Stimulated activated CD8-positive, alpha-beta memory T cell treated with anti-CD3 and anti-CD28 coated beads, Interleukin-4, amount 100 ng/mL, for 1 hour (primary cell): ENCODE results near the gene FGF14.

ENCODE experiments used
- DNase-seq, 2 donors: peaks; one replicate each; pipeline ENCODE4 v3.0.0-alpha.2; 2020; ENCODE audit warnings: low read depth in 2 of 2, low spot score in 1 of 2

Gene FGF14

DNA sequence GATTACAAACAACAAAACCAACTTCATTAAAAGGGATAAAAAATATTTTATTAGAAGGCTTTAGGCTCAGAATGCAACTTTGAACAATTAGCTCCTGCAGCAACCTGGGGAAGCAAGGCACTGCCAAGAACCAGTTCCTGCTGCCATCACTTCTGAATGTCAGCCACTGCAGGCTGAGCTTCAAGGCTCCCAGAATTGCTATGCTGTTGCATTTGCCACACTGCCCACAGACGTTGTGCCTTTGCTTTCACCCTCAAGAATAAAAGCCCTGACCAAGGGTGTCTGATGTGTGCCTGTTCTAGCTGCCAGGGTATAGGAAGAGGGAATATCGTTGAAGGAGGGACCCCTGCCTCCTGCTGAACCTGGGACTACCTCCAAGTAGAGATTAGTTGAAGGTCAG, 711.0 kb downstream of the FGF14 start:
- no peak for DNase-seq

DNA sequence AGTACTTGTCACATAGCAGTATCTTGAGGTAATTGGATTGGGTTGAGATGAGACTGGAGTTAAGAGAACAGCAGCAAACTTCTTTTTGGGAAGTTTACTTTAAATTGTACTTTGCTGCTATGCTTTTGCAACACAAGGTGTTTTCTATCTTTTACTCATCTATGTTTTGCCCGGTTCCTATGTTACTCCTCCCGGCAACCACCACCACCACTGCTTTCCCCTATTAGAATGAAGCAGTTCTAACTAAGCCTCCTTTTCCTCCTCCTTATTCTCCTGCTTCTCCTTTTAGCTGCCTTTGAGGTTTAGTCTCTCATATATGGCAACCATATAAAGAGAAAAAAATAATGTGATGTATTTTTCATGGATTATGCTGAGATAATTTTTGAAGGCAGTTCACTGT, 715.8 kb downstream of the FGF14 start:
- DNase-seq = no peak

DNA sequence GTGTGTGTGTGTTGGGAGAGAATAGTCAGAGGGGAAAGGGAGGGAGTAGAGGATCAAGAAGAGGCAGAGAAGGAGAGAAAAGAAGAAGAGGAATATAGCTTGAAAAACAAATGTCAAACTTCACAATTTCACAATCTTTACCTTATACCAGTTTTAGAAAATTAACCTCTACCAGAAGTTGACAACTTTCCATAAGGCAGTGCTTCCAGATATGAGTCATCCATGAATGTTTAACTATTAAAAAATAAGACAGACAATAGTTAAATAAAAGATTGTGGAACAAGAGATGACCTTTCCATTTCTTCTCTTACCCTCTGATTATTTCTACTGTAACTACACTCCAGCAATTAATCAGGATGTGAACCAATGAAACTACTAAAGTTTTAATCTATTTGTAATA, 720.0 kb downstream of the FGF14 start:
- DNase-seq = no peak

DNA sequence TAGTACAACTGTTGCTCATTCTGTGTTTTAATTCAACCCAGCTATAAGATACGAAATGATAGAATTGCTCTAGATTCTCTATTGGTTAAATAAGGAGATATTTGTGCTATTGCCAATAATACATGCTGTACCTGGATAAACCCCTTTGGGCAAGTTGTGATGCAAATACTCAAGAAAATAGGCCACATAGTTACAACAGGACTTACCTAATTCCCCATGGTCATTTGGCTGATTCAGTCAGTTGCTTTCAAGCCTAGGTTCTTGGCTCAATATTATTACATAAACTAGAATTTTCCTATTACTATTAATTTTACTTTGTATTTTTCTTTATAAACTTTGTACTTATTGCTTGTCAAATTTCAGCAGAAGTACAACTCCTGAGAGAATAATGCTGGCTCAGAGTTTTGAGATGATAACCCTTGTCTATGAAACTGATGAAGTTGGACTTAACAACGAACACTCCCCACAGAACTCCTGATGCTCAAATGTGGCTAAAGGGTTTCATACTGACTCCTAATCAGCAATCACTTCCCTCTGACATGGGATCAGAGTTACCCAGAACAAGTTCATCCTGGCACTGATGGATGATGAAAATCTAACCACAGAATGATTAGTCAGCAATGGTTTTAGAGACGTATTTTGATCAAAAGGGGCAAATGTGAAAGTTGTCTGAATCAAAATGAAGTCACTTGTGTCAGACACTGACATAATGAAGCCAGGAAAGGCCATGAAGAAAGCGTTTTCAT, 728.3 kb downstream of the FGF14 start:
- no peak for DNase-seq

DNA sequence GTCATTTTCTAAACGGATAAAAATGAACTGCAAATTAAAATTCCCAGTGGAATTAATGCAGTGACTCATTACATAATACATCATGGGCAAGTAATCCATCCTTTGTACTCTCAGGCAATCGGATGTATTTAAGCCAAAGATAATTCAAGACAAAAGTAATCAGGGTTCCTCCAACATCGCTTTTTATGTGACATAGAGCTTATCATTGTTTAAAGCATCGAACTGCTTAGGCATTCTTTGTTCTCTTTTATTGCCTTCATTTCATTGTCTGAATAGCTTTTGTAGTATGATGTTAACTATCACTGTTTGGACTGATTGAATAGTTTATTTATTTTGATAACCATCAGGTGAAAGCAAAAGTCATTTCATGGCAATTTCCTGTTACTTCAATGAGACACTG, 740.0 kb downstream of the FGF14 start:
- no peak for DNase-seq
